H1 (cell line): ENCODE results near the gene ZWILCH. TPM values are rescaled to one million over a fixed set of nuclear protein-coding genes. Genes with fewer than 3 reads are reported as not detected.
A peak's percentile ranks its signal among the peaks of the same experiment; 100 is the strongest.

Experiments
- CTCF ChIA-PET: fragments of 300-600 bp; sonication (Branson Sonifier 250); formaldehyde crosslinking; loops from one replicate; lab custom pipeline; 2021; ENCODE audit not compliant: partially characterized antibody; lab: Charles Lee
- POLR2A ChIA-PET: fragments of 300-600 bp; sonication (Branson Sonifier 250); formaldehyde crosslinking; loops from one replicate; lab custom pipeline; 2021; ENCODE audit warnings: inconsistent platforms; ENCODE audit not compliant: partially characterized antibody; lab: Charles Lee
- DNase-seq, 2 experiments: peaks; one replicate each; pipeline versions ENCODE4 v3.0.0 to v3.0.0-alpha.2; 2010 to 2022; ENCODE audit warnings: low spot score in 2 of 2, low read depth in 1 of 2, mixed read lengths in 1 of 2
- FAIRE-seq: peaks from 2 replicates; lab custom pipeline; 2011; peaks lifted over from hg19 to GRCh38; lab: Jason Lieb, UNC
- H2AFZ ChIP-seq: 2 replicates; pipeline ENCODE4 v1.8.1; 2012; ENCODE audit warnings: low read length, inconsistent platforms
- H2AK5ac ChIP-seq: 2 replicates; pipeline ENCODE4 v1.6.1; 2013; ENCODE audit warnings: low read depth, low read length
- H2BK120ac ChIP-seq: replicated peaks from 2 replicates; pipeline ENCODE3; 2013; ENCODE audit warnings: low read depth, low read length, inconsistent platforms
- H2BK12ac ChIP-seq: 2 replicates; pipeline ENCODE4 v1.6.1; 2013; ENCODE audit warnings: low read depth, low read length
- H2BK15ac ChIP-seq: 2 replicates; pipeline ENCODE4 v1.6.1; 2013; ENCODE audit warnings: low read length
- H2BK20ac ChIP-seq: 2 replicates; pipeline ENCODE4 v1.6.1; 2013; ENCODE audit warnings: low read length
- H2BK5ac ChIP-seq: 2 replicates; pipeline ENCODE4 v1.6.1; 2013; ENCODE audit warnings: low read depth, low read length
- H3K14ac ChIP-seq: 2 replicates; pipeline ENCODE4 v1.6.1; 2013; ENCODE audit warnings: inconsistent platforms; ENCODE audit not compliant: insufficient read length
- H3K18ac ChIP-seq: 2 replicates; pipeline ENCODE4 v1.6.1; 2013; ENCODE audit warnings: low read length; ENCODE audit errors: extremely low read depth
- H3K23ac ChIP-seq: 2 replicates; pipeline ENCODE4 v1.6.1; 2013; ENCODE audit warnings: inconsistent platforms; ENCODE audit not compliant: insufficient read length
- H3K23me2 ChIP-seq: 2 replicates; pipeline ENCODE4 v1.6.1; 2013; ENCODE audit warnings: low read depth, low read length
- H3K27ac ChIP-seq: 2 replicates; pipeline ENCODE4 v1.6.1; 2011; ENCODE audit warnings: low read depth, low read length, inconsistent platforms
- H3K27me3 ChIP-seq, 4 experiments: replicated peaks in 1 of 4; 1 replicate in 1 of 4; 2 replicates in 3 of 4; pipeline versions ENCODE4 v1.6.1 to v1.8.1; 2011 to 2013; ENCODE audit warnings: low read length in 3 of 4, mild to moderate bottlenecking in 3 of 4, inconsistent platforms in 2 of 4, mixed read lengths in 2 of 4, moderate library complexity in 1 of 4; ENCODE audit not compliant: control insufficient read depth in 3 of 4, insufficient read depth in 3 of 4; ENCODE audit errors: extremely low read depth in 1 of 4
- H3K36me3 ChIP-seq, 4 experiments: 2 replicates each; pipeline versions ENCODE4 v1.6.1 to v1.8.1; 2011 to 2013; ENCODE audit warnings: mild to moderate bottlenecking in 4 of 4, low read length in 3 of 4, moderate library complexity in 2 of 4, control low read depth in 1 of 4, inconsistent platforms in 1 of 4; ENCODE audit not compliant: insufficient read depth in 4 of 4, control insufficient read depth in 2 of 4
- H3K4ac ChIP-seq: replicated peaks from 2 replicates; pipeline ENCODE3; 2013; ENCODE audit warnings: low read length, low read depth, mixed read lengths, inconsistent platforms; ENCODE audit not compliant: insufficient read length
- H3K4me1 ChIP-seq, 4 experiments: replicated peaks in 1 of 4; 1 replicate in 1 of 4; 2 replicates in 3 of 4; pipeline versions ENCODE4 v1.6.1 to v1.8.1; 2011 to 2013; ENCODE audit warnings: low read length in 3 of 4, inconsistent platforms in 2 of 4, mixed read lengths in 1 of 4; ENCODE audit not compliant: insufficient read depth in 4 of 4, control insufficient read depth in 3 of 4
- H3K4me2 ChIP-seq, 2 experiments: 2 replicates each; pipeline versions ENCODE4 v1.6.1 to v1.8.1; 2011 to 2013; ENCODE audit warnings: low read depth in 2 of 2, low read length in 2 of 2, control low read depth in 1 of 2, inconsistent platforms in 1 of 2, mild to moderate bottlenecking in 1 of 2; ENCODE audit not compliant: insufficient read depth in 1 of 2
- H3K4me3 ChIP-seq, 4 experiments: fragments of 200-600, 300-600 bp in 1 of 4; sonication (generic), shearing (Covaris generic), sonication (Bioruptor Twin) in 1 of 4; 2 replicates each; pipeline versions ENCODE4 v1.5.1 to v1.8.1; 2011 to 2016; ENCODE audit warnings: low read length in 4 of 4, low read depth in 3 of 4, control low read depth in 2 of 4, inconsistent platforms in 2 of 4, mild to moderate bottlenecking in 2 of 4, mixed read lengths in 1 of 4, moderate library complexity in 1 of 4; ENCODE audit not compliant: insufficient read depth in 2 of 4; ENCODE audit errors: extremely low read depth in 1 of 4
- H3K56ac ChIP-seq: replicated peaks from 2 replicates; pipeline ENCODE3; 2013; ENCODE audit warnings: low read depth, mild to moderate bottlenecking, mixed read lengths, low read length, inconsistent platforms; ENCODE audit not compliant: insufficient read length
- H3K79me1 ChIP-seq: 2 replicates; pipeline ENCODE4 v1.6.1; 2013; ENCODE audit warnings: low read depth, low read length, control low read depth
- H3K79me2 ChIP-seq, 2 experiments: 2 replicates each; pipeline versions ENCODE4 v1.6.1 to v1.8.1; 2012 to 2013; ENCODE audit warnings: low read length in 2 of 2, mild to moderate bottlenecking in 2 of 2, inconsistent platforms in 1 of 2; ENCODE audit not compliant: insufficient read depth in 2 of 2, control insufficient read depth in 1 of 2
- H3K9ac ChIP-seq, 4 experiments: replicated peaks in 1 of 4; 1 replicate in 1 of 4; 2 replicates in 3 of 4; pipeline versions ENCODE4 v1.6.1 to v1.8.1; 2011 to 2013; ENCODE audit warnings: low read depth in 3 of 4, low read length in 3 of 4, control low read depth in 2 of 4, mild to moderate bottlenecking in 2 of 4, moderate library complexity in 2 of 4, inconsistent platforms in 1 of 4; ENCODE audit errors: extremely low read depth in 1 of 4
- H3K9me3 ChIP-seq, 2 experiments: 2 replicates each; pipeline versions ENCODE4 v1.6.1 to v1.8.1; 2012 to 2013; ENCODE audit warnings: mild to moderate bottlenecking in 2 of 2, moderate library complexity in 2 of 2, control low read depth in 1 of 2, inconsistent platforms in 1 of 2, low read depth in 1 of 2, low read length in 1 of 2, mixed read lengths in 1 of 2; ENCODE audit not compliant: insufficient read depth in 2 of 2
- H4K20me1 ChIP-seq, 2 experiments: replicated peaks in 1 of 2; 2 replicates each; pipeline versions ENCODE3 to v1.8.1; 2011 to 2013; ENCODE audit warnings: inconsistent platforms in 2 of 2, low read length in 2 of 2, mild to moderate bottlenecking in 1 of 2; ENCODE audit not compliant: insufficient read depth in 2 of 2, control insufficient read depth in 1 of 2
- H4K5ac ChIP-seq: 2 replicates; pipeline ENCODE4 v1.6.1; 2013; ENCODE audit warnings: low read length, low read depth, mixed read lengths, inconsistent platforms; ENCODE audit not compliant: insufficient read length
- H4K8ac ChIP-seq: 2 replicates; pipeline ENCODE4 v1.8.0; 2013; ENCODE audit warnings: mild to moderate bottlenecking, moderate library complexity, low read length, inconsistent platforms; ENCODE audit not compliant: insufficient read depth; ENCODE audit errors: extremely low read depth
- H4K91ac ChIP-seq: replicated peaks from 2 replicates; pipeline ENCODE3; 2013; ENCODE audit warnings: low read length, mixed read lengths, inconsistent platforms; ENCODE audit not compliant: insufficient read length
- ATF3 ChIP-seq: IDR thresholded peaks from 2 replicates; pipeline ENCODE4 v1.6.1; 2011; ENCODE audit warnings: low read depth, mild to moderate bottlenecking, low read length; ENCODE audit not compliant: insufficient read depth
- EZH2 ChIP-seq: fragments of 200-600 bp; sonication (generic); IDR thresholded peaks from 2 replicates; pipeline ENCODE4 v1.7.1; 2012; ENCODE audit warnings: low read depth, mild to moderate bottlenecking, moderate library complexity, low read length, inconsistent platforms; ENCODE audit not compliant: severe bottlenecking
- KDM1A ChIP-seq: fragments of 200-600, 300-600 bp; sonication (generic); IDR thresholded peaks from 2 replicates; pipeline ENCODE4 v1.7.1; 2016; ENCODE audit warnings: mild to moderate bottlenecking, low read length, borderline replicate concordance
- POLR2A ChIP-seq, 2 experiments: IDR thresholded peaks; 1 replicate in 1 of 2; 2 replicates in 1 of 2; pipeline ENCODE4 v1.6.1; 2011; ENCODE audit warnings: low read depth in 2 of 2, low read length in 2 of 2, mild to moderate bottlenecking in 2 of 2; ENCODE audit errors: control extremely low read depth in 1 of 2
- POLR2AphosphoS5 ChIP-seq: IDR thresholded peaks from 2 replicates; pipeline ENCODE4 v1.6.1; 2011; ENCODE audit warnings: low read depth, low read length
- POU5F1 ChIP-seq: IDR thresholded peaks from 2 replicates; pipeline ENCODE4 v1.6.1; 2011; ENCODE audit warnings: low read depth, mild to moderate bottlenecking, low read length, moderate library complexity
- SP1 ChIP-seq: IDR thresholded peaks from 2 replicates; pipeline ENCODE4 v1.6.1; 2011; ENCODE audit warnings: low read depth, low read length
- SP2 ChIP-seq: IDR thresholded peaks from 2 replicates; pipeline ENCODE4 v1.6.1; 2012; ENCODE audit warnings: mild to moderate bottlenecking, low read length, inconsistent platforms
- SP4 ChIP-seq: IDR thresholded peaks from 2 replicates; pipeline ENCODE4 v1.6.1; 2012; ENCODE audit warnings: low read length, inconsistent platforms
- WGBS, 2 experiments: shearing (Covaris generic) in 1 of 2; methylation state at CpG; one replicate each; pipeline versions ENCODE4 v1.1.6 to v1.1.7; 2013 to 2015; ENCODE audit warnings: low lambda C conversion rate in 2 of 2, mixed read lengths in 2 of 2, inconsistent platforms in 1 of 2, low coverage in 1 of 2, missing lambda C conversion rate in 1 of 2; ENCODE audit not compliant: insufficient replicate concordance in 2 of 2, insufficient coverage in 1 of 2, insufficient read length in 1 of 2; ENCODE audit errors: extremely low coverage in 1 of 2, missing lambda C conversion rate in 1 of 2; 5-methylcytosine and 5-hydroxymethylcytosine counted together
- polyA plus RNA-seq, 7 experiments: library from polyadenylated mRNA; depleted of rRNA in 3 of 7; stranded (reverse) in 5 of 7; unstranded in 2 of 7; fragments of >200 nt in 5 of 7; fragments of 200-250 nt in 2 of 7; gene quantifications; 1 replicate in 5 of 7; 2 replicates in 1 of 7; 4 replicates in 1 of 7; pipeline versions ENCODE4 v1.2.1 to v1.2.3, GENCODE V29; 2011 to 2013; ENCODE audit warnings: missing spikeins in 2 of 7, mixed read lengths in 2 of 7
- total RNA-seq: library from RNA; stranded (reverse); fragmentation: NEBNext Ultra II Directional; extraction: Animal tissue kit (Norgen Biotek cat#: 25700); gene quantifications from 2 replicates; pipeline ENCODE4 v1.2.1, GENCODE V29; 2021
- TF ChIP-seq, protein P1 (sequence below): IDR thresholded peaks from 2 replicates; pipeline ENCODE4 v1.6.1; 2012; ENCODE audit warnings: inconsistent platforms

Gene ZWILCH
- total and polyA plus RNA-seq, 2 of the 8 experiments (the other 6 are each of a cell fraction or from before 2014, with no cell fraction given): 18.1 to 61.5 TPM

DNA sequence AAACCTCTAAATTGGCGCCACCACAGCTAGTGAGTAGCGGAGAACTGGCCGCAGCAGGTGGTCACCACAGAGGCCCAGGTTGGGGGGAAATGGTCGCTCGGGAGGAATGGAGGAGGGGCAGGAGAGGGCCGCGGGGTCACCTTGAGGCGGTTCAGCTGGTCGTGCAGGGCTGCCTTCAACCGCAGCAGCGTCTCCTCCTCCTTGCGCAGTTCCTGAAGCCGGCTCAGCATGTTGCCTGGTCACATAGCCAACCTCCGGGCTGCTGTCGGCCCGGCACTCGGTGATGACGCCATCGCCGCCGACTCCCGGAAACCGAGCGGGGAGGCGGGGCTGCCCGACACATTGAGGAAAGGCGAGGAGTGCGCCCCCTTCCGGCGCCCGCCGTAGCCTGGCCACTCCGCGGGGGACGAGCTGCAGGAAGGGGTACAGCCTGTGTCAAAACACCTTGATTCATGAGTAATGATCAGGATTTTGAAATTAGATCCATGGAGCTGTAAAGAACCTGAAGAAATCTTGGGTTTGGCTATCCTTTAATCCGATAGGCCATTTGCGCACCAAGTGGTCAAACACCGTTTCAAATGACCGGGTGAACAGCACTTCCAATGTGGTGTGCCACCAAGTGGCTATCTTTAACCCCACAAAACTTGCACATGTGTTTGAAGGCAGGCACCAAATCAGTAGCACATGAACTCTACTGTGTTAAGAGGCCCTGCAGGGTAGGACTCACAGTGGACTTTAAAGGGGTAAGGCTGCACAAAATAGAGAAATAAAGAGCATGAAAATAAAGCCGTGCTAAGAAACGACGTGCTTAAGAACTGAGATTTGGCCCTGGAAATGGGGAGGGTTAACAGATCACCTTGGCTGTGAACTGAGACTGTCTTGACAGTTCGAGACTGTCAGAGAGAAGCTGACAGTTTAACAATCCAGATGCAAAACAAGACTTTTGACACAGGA is 7.3 kb upstream of the ZWILCH start, which contains the start of gene SNAPC5:
SNAPC5 (minus strand) TSS at position 261 of the 954 bp plus-strand sequence; CDS start at position 230, 31 bp downstream.
- Histone ChIP-seq H3K23ac (no peak within 1 kb of the TSS), H4K5ac (peak within 1 kb of the TSS; percentile 84), H3K27me3 (no peaks in the 10 kb centered on the region), H4K20me1 (peaks cover 0 to 2% of the 10 kb centered on the region in 2 experiments), H3K9me3 (no peaks in the 10 kb centered on the region), H3K27ac (peak within 1 kb of the TSS; percentile 88), H3K4me1 (peaks cover 5 to 8% (median 6%) of the 10 kb centered on the region in 4 experiments; a peak in 5 of 7 replicates), H2AFZ (no peak within 1 kb of the TSS), H3K36me3 (peaks cover 41 to 73% (median 52%) of the 10 kb centered on the region in 4 experiments), H4K91ac (peak within 1 kb of the TSS; percentile 87), H2AK5ac (peak within 1 kb of the TSS; percentile 93; the same call in 1 of the 2 replicates), H3K79me1 (no peaks in the 10 kb centered on the region), H3K9ac (peak within 1 kb of the TSS; percentile 41 to 95 (median 89)), H3K23me2 (peaks cover 4% of the 10 kb centered on the region; the same call in 1 of the 2 replicates), H2BK120ac (no peak within 1 kb of the TSS), H3K18ac (peak within 1 kb of the TSS; percentile 33), H3K4ac (peak within 1 kb of the TSS; percentile 27), H3K14ac (no peak within 1 kb of the TSS), H3K4me2 (peak within 1 kb of the TSS; percentile 75 to 77), H4K8ac (peak within 1 kb of the TSS; percentile 93; the same call in 1 of the 2 replicates), H2BK5ac (peak within 1 kb of the TSS; percentile 96), H3K79me2 (peaks cover 0 to 15% of the 10 kb centered on the region in 2 experiments; a peak in 2 of 4 replicates), H2BK15ac (no peak within 1 kb of the TSS), H3K56ac (peak within 1 kb of the TSS; percentile 83), H2BK12ac (peak within 1 kb of the TSS; percentile 69; the same call in 1 of the 2 replicates), H3K4me3 (peak within 1 kb of the TSS; percentile 56 to 88 (median 67)), H2BK20ac (no peak within 1 kb of the TSS)
- POLR2A ChIA-PET: interaction anchor here (0.6 to 6.5 kb wide), 40 partner anchors 9 to 243 kb away, joined by 3 to 64 read pairs (median 4); partner anchors contain the start of genes DIS3L, LCTL, MAP2K1 and RPL4
- 10% methylated on average over 43 of the region's 43 CpGs; no CpG with 5 or more reads in 1 of the 2 experiments for WGBS, 2 experiments
- DNase-seq (peak; percentile 94 to 100), FAIRE-seq (no peak)
- CTCF ChIA-PET: interaction anchor here (0.7 to 4.6 kb wide), 30 partner anchors 9 to 275 kb away, joined by 3 to 44 read pairs (median 4); partner anchors contain the start of gene MAP2K1
- TF ChIP-seq SP4 (peak; percentile 77; the same call in 1 of the 2 replicates), KDM1A (no peak), POLR2A (IDR thresholded peaks at IDR 0.05; ENCODE audit: control extremely low read depth in 1 of 2, low read depth in 2 of 2, low read length in 2 of 2) (peak; percentile 57 to 91), SP2 (no peak), SP1 (0 out of 2 replicates have a peak, but pooled peaks have one; percentile 55), POLR2AphosphoS5 (peak; percentile 91), EZH2 (no peak), ATF3 (peak; percentile 81), POU5F1 (no peak)
- TF ChIP-seq, protein P1, sequence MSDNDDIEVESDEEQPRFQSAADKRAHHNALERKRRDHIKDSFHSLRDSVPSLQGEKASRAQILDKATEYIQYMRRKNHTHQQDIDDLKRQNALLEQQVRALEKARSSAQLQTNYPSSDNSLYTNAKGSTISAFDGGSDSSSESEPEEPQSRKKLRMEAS: peak; percentile 43; the same call in 1 of the 2 replicates
